GM19043 (cell line): ENCODE measurements around the gene AGPAT1.
"Not testable (repeated sequence)": the region's sequence is repeated elsewhere in the genome, so short reads cannot be mapped to it uniquely, and the experiment has no call there.

Source experiments
- ATAC-seq: cut with Tn5 transposase; IDR thresholded peaks from one replicate; pipeline ENCODE4 v1.9.1; 2021; ENCODE audit warnings: low read depth; ENCODE audit not compliant: unreplicated experiment

The AGPAT1 gene

DNA sequence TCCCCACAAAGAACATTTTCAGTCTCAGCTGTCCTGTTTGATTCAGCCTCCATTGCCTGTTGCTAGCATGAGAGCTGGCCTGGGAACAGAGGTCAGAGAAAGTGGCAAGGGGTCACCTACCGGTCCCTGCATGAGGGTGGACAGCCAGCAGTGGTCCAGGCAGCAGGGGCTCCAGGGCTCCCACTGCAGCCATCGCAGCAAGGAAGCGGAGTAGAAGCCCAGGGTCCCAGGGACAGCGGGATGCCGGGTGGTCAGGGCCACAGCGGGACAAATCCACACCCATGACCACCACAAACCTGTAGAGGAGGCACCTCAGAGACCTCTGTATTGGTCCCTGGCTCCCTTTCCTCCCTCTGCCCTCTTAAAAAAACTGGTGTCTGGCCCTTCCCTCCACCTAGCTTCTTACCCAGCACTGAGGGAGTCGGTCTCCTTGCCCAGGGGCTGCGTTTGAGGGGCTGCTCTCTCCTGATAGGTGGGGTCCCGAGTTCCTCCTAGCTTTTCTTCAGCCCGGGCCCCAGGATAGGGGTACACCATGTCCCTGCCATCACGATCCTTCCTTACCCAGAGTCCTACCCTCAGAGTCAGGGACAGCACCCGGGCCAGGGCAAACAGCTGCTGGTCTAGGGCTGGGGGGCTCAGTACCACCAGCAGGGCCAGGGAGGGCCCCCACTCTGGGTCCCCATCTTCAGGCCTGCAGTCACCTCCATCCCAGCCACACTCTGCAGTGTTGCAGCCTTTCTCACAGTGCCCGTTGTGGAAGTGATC lies 25.0 kb upstream of the AGPAT1 start:
- ATAC-seq: no peak

DNA sequence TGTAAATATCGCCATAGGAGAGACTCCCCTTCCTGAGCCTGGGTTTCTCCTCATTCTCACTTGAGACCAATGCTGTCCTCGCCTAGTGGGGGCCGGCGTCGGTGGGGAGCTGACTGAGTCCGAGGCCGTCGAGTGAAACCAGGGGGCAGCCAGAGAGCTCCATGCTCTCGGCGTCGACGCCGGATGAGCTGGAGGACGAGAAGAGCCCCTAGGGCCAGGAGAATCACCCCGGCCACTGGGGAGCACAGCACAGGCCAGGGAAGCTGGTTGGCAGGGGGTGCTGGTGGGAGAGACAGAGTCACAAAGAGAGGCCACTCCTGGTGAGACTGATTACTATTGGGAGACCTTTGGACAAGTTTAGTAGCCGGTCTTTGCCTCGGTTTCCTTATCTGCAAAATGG lies 23.0 kb upstream of the AGPAT1 start:
- no peak for ATAC-seq

GRCh38 chr6:32198345-32198696 lies 22.4 kb upstream of the AGPAT1 start:
- no peak for ATAC-seq

- ATAC-seq: no peak
Observed at GRCh38 chr6:32196682-32197616, 21.1 kb upstream of the AGPAT1 start.

GRCh38 chr6:32195902-32196681 lies 20.2 kb upstream of the AGPAT1 start:
- peak; percentile 69 for ATAC-seq

- no peak for ATAC-seq
Observed at GRCh38 chr6:32195652-32195901, 19.7 kb upstream of the AGPAT1 start.

- no peak for ATAC-seq
Observed at GRCh38 chr6:32194825-32195651, 19.2 kb upstream of the AGPAT1 start.

DNA sequence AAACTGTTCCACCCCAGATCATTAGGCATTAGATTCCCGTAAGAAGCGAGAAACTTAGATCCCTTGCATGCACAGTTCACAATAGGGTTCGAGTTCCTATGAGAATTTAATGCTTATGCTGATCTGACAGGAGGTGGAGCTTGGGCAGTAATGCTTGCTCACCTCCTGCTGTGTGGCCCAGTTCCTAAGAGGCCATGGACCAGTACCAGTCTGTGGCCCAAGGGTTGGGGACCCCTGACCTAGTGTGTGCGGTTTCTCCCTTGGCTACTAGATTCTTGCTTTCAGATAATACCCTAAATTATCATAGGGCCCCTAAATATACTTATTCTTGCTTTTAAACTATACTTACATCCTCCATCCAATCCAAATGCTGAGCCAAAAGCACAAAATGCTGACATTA lies 18.5 kb upstream of the AGPAT1 start:
- no peak for ATAC-seq

- ATAC-seq: not testable (repeated sequence)
Observed at GRCh38 chr6:32193096-32193495, 17.2 kb upstream of the AGPAT1 start.

- no peak for ATAC-seq
Observed at GRCh38 chr6:32192608-32193039, 16.7 kb upstream of the AGPAT1 start, which contains the start of gene GPSM3. TSS of gene GPSM3 (minus strand) at chr6:32192643. CDS start at chr6:32192513, 130 bp downstream.

DNA sequence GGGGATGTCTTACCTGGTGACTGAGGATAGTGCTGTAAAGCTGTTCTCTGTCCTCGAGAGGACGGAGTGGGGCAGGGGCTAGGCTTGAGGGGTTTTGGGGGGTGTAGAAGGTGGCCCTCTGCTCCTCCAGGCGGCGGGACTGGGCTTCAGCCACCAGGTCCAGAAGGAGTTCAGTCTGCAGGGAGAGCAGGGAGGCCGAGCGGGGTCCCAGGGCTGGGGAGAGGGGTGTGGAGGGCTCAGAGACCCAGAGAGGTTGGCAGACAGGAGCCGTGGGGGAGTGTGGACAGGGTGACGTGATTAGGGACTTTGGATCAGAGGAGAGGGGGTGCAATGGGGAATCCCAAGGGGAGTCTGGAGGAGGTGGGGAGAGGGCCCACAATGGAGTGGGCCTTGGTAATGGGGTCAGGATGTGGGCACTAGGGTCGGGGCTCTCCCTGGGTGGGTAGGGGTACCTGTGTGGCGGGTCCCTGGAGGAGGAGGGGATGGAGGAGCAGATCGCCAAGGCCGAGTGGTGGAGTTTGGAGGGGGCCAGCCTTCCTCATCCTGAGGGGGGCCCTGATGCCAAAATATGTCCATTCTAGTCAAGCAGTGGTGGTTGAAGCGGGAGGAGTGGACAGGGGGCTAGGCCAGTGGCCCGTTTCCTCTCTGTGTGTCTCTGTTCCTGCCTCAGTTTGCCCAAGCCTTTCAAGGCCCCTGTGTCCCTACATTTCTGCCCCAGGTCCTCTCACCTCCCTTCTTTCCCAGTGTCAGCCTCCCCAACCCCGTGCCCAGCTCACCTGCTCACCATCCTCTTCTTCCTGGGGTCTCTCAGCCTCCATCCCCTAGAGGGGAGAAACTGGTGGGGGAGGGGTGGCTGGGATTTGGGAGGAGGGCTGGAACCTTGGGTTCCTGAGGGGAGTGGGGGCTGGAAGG lies 16.1 kb upstream of the AGPAT1 start:
- no peak for ATAC-seq

DNA sequence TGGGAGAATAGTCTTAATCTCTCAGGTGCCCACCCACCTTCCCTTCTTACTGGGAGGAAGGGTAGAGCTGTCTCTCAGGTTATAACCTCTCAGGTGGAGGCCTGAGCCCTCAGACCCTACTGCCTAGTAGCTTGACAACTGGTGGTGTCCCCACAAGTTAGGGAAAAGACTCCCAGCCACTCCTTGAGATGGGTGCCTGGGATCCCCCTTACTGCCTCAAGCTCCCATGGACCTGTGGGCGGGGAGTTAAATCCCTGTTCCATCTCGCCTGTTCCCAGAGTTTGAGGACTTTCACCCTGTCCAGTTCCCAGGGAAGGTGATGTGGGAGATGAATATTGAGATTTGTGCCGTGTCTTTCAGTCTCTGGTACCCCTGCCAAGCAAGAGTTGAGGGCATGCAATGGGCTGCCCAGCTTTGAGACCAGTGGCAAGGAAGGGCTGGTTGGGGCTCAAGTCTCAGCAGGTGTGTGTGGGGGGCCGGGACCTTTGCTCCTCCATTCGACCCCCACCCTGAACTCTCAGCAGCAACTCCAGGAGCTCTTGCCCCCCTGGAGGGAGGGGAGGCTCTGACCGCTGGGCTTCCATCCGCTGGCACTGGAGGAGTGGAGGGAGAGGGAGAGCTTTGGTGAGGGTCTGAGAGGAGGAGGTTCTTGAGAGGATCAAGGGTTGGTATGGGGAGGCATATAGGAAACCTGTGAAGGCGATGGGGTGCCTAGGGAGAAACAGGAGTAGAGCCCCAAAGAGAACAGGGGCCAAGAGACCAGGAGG lies 15.2 kb upstream of the AGPAT1 start:
- no peak for ATAC-seq

GRCh38 chr6:32190054-32190851 lies 14.4 kb upstream of the AGPAT1 start, which contains the start of gene PBX2:
TSS of gene PBX2 (minus strand) at chr6:32190202. CDS start at chr6:32189915, 287 bp downstream.
- ATAC-seq: peak; percentile 51

- ATAC-seq: no peak
Observed at GRCh38 chr6:32189742-32190053, 13.8 kb upstream of the AGPAT1 start.

GRCh38 chr6:32189069-32189741 lies 13.3 kb upstream of the AGPAT1 start:
- ATAC-seq: no peak

DNA sequence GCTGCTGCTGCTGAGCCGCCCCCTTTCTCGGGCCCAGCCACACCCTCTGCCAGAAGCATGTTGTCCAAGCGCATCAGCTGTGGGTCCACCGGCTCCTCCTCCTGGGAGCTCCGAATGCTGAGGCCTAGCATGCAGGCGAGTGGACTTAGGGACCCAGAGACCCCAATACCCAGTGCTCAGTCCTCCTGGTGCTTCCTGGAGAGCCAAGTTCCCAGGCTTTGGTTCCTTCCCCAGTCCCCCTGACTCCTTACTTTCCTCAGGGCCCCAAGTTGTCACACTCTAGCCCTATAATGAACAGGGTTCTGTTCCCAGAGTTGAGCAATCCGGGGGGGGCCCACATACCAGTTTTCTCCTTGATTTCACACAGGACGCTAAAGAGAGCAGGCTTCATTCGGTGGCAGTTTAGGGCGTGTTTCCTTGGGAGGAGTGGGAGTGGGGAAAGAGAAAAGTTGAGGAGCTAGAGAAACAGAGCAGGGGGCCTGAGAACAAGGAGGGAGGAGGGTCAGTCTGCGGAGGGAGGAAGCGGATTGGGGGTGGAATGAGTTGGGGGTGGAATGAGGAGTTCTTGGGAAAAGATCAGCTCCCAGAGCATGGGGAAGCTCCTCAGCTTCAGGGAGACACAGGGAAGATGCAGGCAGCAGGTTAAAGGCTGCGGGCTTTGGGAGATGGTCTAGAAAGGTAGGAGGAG lies 12.6 kb upstream of the AGPAT1 start:
- no peak for ATAC-seq
